Measurements from ENCODE around the gene NMUR2.

- TF ChIP-seq, protein P1, sequence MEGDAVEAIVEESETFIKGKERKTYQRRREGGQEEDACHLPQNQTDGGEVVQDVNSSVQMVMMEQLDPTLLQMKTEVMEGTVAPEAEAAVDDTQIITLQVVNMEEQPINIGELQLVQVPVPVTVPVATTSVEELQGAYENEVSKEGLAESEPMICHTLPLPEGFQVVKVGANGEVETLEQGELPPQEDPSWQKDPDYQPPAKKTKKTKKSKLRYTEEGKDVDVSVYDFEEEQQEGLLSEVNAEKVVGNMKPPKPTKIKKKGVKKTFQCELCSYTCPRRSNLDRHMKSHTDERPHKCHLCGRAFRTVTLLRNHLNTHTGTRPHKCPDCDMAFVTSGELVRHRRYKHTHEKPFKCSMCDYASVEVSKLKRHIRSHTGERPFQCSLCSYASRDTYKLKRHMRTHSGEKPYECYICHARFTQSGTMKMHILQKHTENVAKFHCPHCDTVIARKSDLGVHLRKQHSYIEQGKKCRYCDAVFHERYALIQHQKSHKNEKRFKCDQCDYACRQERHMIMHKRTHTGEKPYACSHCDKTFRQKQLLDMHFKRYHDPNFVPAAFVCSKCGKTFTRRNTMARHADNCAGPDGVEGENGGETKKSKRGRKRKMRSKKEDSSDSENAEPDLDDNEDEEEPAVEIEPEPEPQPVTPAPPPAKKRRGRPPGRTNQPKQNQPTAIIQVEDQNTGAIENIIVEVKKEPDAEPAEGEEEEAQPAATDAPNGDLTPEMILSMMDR (IDR thresholded peaks at IDR 0.05 in 4 of 5, conservative IDR thresholded peaks at IDR 0.05 in 1 of 5): no peak
- no peak for TF ChIP-seq POLR2A (IDR thresholded peaks at IDR 0.05)
These were observed 11.6 kb downstream of the NMUR2 start for GRCh38 chr5:152393441-152393840.

Measured in gastrocnemius medialis (tissue), 4 donors.